ENCODE measurements around the gene DZIP1L.

DZIP1L gene

DNA sequence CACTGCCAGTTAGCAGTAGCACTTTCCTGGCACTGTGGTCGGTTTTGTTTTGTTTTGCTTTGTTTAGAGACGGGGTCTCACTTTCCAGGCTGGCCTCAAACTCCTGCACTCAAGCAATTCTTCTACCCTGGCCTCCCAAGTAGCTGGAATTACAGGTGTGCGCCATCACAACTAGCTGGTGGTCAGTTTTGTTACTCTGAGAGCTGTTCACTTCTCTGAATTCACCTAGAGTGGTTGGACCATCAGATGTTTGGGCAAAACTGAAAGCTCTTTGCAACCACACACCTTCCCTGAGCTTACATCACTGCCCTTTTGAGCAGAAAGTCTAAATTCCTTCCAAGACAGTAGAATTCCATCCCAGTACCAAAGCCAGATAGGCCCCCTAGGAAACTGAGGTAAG lies 82.8 kb downstream of the DZIP1L start:
- DNase-seq (ENCODE audit: low read depth), result no peak

DNA sequence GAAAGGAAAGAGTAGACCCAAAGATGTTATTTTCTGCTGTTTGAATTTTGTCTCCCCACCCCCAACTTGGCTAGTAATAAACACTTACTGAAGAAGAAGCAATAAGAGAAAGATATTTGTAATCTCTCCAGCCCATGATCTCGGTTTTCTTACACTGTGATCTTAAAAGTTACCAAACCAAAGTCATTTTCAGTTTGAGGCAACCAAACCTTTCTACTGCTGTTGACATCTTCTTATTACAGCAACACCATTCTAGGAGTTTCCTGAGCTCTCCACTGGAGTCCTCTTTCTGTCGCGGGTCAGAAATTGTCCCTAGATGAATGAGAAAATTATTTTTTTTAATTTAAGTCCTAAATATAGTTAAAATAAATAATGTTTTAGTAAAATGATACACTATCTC lies 83.9 kb downstream of the DZIP1L start:
- DNase-seq (ENCODE audit: low read depth), result no peak

DNA sequence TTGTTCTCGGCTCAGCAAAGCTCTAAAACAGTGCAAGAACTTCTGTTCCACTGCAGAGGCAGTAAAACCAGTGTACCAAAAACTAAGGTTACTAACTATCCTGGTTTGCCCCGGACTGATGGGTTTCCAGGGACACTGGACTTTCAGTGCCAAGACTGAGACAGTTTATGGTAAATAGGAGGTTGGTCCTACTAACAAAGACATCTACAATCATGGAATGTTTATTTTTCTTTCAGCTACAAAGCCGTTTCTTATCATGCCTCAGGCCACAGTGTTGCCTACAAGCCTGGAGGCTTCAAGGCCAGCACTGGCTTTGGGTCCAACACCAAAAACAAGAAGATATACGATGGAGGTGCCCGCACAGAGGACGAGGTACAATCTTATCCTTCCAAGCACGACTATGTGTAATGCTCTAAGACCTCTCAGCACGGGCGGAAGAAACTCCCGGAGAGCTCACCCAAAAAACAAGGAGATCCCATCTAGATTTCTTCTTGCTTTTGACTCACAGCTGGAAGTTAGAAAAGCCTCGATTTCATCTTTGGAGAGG lies 84.6 kb downstream of the DZIP1L start:
- DNase-seq (ENCODE audit: low read depth), result no peak

- no peak for DNase-seq (ENCODE audit: low read depth)
Measured at GRCh38 chr3:138027821-138028220, 87.6 kb downstream of the DZIP1L start.

DNA sequence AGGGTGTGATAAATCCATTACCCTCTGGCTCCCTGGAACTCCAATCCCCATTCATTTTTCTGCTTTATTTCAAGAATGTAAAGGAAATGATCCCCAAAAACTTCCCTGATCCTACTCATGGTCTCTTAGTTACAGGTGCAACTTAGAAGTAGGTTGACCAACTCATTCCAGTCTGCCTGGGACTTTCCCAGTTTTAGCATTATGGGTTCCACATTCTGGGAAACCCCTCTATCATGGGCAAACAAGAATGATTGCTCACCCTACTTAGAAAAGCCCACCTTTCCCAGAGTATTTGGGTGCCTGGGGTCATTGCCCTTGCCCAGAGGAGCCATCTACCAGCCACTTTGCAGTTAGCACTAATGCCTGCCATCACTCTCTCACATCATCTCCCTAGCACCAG lies 89.9 kb downstream of the DZIP1L start:
- no peak for DNase-seq (ENCODE audit: low read depth)

DNA sequence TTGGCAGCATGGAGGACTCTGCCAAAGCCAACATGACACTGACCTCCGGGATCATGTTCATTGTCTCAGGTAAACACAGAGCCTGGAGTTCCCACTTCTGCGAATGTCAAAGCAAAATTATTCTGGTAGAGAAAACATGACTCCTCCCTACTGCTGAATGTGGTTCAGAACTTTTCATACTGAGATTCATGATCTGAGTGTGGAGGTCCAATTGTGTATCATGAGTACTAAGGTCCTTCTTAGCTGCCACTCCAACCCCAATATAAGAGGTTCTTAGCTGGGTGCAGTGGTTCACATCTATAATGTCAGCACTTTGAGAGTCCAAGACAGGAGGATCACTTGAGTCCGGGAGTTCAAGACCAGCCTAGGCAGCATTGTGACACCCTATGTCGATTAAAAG lies 91.7 kb downstream of the DZIP1L start:
- no peak for DNase-seq (ENCODE audit: low read depth)

GRCh38 chr3:138019281-138020069 lies 95.9 kb downstream of the DZIP1L start:
- DNase-seq (ENCODE audit: low read depth), result no peak

DNA sequence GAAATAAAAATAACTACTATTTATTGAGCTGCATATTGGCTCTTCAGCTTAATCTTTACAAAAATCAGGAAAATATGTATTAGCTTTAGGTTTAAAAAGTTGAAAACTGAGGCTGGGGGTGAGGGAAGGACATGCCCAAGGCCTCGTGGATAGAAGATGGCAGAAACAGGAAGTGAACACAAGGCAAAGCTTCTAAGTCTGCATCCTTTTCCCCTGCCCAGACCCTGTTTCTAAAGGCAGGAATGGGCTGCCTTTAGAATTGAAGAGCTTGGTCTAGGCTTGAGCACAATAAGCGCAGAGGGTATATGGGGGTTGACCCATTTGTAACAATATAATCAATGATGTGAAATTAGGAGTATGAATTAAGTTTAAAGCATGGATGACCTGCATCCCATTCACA lies 99.3 kb downstream of the DZIP1L start:
- no peak for DNase-seq (ENCODE audit: low read depth)

DNA sequence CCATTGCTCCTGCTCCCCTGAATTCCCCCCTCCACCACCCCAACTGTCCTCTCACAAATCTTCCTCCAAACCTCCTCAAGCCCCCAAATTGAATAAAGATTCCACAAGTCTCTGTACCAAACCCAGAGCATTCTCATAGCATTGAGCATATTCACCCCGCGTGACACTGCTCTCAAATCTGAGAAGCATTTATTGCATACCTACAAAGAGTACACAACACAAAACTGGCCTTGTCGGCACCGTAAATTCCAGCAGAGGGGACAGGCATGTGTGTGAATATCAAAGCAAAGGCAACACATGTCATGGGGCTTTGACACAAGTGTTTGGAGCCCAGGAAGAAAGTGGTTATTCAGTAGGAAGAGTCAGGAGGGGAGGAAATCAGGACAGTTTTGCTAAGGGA lies 102.9 kb downstream of the DZIP1L start:
- no peak for DNase-seq (ENCODE audit: low read depth)

Measured in stimulated activated CD8-positive, alpha-beta memory T cell treated with anti-CD3 and anti-CD28 coated beads, Interleukin-12 subunit alpha, Interleukin-12 subunit beta, amount 100 ng/mL, for 4 hours (primary cell).